ENCODE results near the gene EFL1. TPM values are rescaled to one million over a fixed set of nuclear protein-coding genes. Genes with fewer than 3 reads are reported as not detected.

The EFL1 gene
- total RNA-seq, 1 donor: 10.8 TPM

- H3K9me3 ChIP-seq (ENCODE audit: low read depth, low read length): no peaks in the 10 kb centered on the region
- no peaks in the 10 kb centered on the region for H3K27me3 ChIP-seq (ENCODE audit: insufficient read depth, low read length)
- H3K4me1 ChIP-seq (ENCODE audit: insufficient read depth, low read length): no peaks in the 10 kb centered on the region
- H3K4me3 ChIP-seq (ENCODE audit: low read length): no peak overlapping the region
Measured at GRCh38 chr15:82168296-82168695, 94.2 kb downstream of the EFL1 start.

DNA sequence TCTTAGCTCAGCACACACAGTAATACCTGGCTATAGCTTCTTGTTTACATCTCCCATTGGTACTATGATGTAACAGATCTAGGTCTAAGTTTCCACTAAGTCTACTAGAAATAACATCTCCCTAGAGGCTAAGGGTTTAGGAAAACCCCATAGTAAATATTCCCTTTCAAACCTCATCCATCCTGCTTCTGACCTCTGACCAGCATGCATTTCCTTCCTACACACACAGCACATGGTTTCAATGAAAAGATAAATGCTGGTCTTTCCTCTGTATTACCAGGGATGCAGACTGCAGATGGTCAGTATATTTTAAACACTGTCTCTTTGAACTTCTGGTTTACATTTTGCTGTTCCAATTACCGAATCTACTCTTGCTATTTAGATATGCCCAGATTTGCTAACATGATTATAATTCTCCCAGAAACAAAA is 96.6 kb downstream of the EFL1 start:
- no peaks in the 10 kb centered on the region for H3K27me3 ChIP-seq (ENCODE audit: insufficient read depth, low read length)
- no peaks in the 10 kb centered on the region for H3K4me1 ChIP-seq (ENCODE audit: insufficient read depth, low read length)
- no peak overlapping the region for H3K4me3 ChIP-seq (ENCODE audit: low read length)
- H3K9me3 ChIP-seq (ENCODE audit: low read depth, low read length): no peaks in the 10 kb centered on the region

DNA sequence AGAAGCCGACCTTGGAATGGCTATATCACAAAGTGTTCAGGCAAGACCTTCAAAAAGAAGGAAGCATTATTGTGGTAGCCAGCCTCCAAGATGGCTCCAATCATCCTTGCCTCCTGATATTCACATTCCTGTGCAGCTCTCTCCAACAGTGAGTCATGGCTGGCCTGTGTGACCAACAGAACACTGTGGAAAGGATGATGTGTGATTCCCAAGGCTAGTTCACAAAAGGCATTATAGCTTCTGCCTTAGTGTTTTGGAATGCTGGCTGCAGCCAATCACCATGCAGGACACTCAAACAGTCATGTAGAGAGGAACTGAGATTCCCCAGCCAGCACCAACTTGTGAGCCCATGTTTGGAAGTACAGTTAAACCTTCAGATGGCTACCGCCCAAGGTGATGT is 102.6 kb downstream of the EFL1 start:
- H3K9me3 ChIP-seq (ENCODE audit: low read depth, low read length): no peaks in the 10 kb centered on the region
- no peak overlapping the region for H3K4me3 ChIP-seq (ENCODE audit: low read length)
- H3K4me1 ChIP-seq (ENCODE audit: insufficient read depth, low read length): no peaks in the 10 kb centered on the region
- H3K27me3 ChIP-seq (ENCODE audit: insufficient read depth, low read length): no peaks in the 10 kb centered on the region

DNA sequence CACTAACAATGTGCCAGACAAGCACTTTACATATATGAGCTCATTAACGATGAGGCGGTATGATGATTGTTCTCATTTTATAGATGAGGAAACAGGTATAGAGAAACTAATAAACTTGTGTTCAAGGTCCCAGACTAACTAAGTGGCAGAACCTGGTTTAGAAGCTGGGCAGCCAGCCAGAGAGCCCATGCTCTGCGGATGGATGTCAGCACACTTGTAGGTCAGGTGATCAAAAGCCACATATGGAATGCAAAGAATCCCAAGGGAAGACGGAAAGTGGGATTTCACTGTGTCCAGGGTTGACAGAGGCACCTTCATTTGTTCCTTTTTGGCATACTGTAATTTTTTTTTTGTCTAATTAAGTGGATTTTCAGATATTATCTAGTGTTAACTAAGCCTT is 103.7 kb downstream of the EFL1 start:
- Histone ChIP-seq H3K4me3 (ENCODE audit: low read length) (no peak overlapping the region), H3K9me3 (ENCODE audit: low read depth, low read length) (no peaks in the 10 kb centered on the region), H3K27me3 (ENCODE audit: insufficient read depth, low read length) (no peaks in the 10 kb centered on the region), H3K4me1 (ENCODE audit: insufficient read depth, low read length) (no peaks in the 10 kb centered on the region)

- no peaks in the 10 kb centered on the region for H3K4me1 ChIP-seq (ENCODE audit: insufficient read depth, low read length)
- H3K27me3 ChIP-seq (ENCODE audit: insufficient read depth, low read length): no peaks in the 10 kb centered on the region
- H3K4me3 ChIP-seq (ENCODE audit: low read length): no peak overlapping the region
- no peaks in the 10 kb centered on the region for H3K9me3 ChIP-seq (ENCODE audit: low read depth, low read length)
Measured at GRCh38 chr15:82150645-82151044, 111.9 kb downstream of the EFL1 start.

DNA sequence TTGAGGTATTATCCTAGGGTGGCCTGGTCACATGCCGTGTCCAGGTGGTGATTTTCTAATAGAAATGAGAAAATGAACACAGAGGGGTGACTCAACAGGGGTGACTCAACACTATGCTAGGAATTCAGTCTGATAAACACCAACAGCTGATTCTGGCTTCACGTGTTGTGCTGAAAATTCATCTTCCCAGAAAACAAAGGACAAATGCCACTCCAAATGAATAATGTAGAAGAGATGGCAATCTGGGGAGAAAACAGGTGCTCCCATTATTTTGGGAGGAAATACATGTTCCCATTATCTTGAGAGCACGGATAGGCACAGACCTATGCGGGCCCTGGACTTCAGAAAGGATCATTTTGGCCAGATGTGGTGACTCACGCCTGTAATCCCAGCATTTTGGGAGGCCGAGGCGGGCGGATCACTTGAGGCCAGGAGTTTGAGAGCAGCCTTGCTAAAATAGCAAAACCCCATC is 115.5 kb downstream of the EFL1 start:
- Histone ChIP-seq H3K27me3 (ENCODE audit: insufficient read depth, low read length) (no peaks in the 10 kb centered on the region), H3K9me3 (ENCODE audit: low read depth, low read length) (no peaks in the 10 kb centered on the region), H3K4me3 (ENCODE audit: low read length) (no peak overlapping the region), H3K4me1 (ENCODE audit: insufficient read depth, low read length) (no peaks in the 10 kb centered on the region)

DNA sequence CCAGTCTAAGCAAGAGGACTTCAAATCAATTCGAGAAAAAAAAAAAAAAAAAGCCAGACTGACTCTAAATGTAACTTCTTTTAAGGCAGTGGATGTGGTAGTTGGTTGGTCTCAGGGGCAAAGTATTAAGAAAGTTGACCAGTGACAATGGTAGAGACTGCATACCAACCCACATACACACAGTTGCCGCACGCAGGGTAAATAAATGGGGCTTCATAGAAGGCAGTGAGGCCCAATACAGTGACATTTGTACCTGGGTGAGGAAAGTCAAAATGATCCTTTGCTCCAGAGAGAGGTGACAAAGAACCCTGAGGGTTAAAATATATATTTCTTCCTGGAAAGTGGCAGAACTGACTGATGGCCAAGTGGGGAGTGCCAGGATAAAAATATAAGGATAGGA is 116.0 kb downstream of the EFL1 start:
- H3K9me3 ChIP-seq (ENCODE audit: low read depth, low read length): no peaks in the 10 kb centered on the region
- no peaks in the 10 kb centered on the region for H3K27me3 ChIP-seq (ENCODE audit: insufficient read depth, low read length)

DNA sequence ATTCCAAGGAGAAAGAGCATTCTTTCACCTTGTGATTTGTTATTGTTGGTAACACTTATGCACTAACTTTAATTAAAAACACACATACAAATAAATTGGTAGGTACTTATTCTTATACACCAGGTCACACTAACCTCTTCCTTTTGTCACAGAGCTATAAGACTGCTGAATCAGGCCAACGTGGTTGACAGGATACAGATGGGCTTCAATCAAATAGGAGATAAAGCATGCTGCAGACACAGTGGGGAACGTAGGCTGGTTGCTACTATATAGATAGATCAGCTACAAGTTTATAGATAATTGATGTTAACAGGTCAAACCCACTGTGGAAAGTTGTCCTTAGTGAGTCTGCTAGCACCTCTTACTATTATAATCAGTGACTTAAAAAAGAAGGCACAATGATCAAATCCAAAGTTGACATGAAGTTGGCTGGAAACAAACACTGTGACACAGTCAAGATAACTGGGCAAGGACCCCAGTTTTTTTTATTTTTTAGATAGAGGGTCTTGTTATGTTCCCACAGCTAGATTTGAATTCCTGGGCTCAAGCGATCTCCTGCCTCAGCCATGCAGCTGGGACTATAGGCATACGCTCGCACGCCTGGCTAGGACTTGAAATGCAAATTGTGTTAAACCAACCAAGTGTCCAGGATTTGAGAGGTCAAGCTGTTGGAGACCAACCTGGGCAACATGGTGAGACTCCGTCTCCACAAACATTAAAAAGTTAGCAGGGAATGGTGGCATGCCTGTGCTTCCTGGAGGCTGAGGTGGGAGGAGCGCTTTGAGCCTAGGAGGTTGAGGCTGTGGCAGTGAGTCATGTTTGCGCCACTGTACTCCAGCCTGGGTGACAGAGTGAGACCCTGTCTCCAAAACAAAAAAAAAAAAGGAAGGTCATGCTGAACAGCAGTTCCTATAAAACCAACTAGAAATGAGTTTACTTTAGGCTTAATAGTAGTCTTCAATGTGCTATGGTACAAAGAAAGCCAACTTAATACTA is 118.8 kb downstream of the EFL1 start:
- H3K4me3 ChIP-seq (ENCODE audit: low read length): no peak overlapping the region
- no peaks in the 10 kb centered on the region for H3K4me1 ChIP-seq (ENCODE audit: insufficient read depth, low read length)
- no peaks in the 10 kb centered on the region for H3K27me3 ChIP-seq (ENCODE audit: insufficient read depth, low read length)
- H3K9me3 ChIP-seq (ENCODE audit: low read depth, low read length): no peaks in the 10 kb centered on the region

More for the DNA sequence above, 116.0 kb downstream of the EFL1 start:
- Histone ChIP-seq H3K4me1 (ENCODE audit: insufficient read depth, low read length) (no peaks in the 10 kb centered on the region), H3K4me3 (ENCODE audit: low read length) (no peak overlapping the region)

DNA sequence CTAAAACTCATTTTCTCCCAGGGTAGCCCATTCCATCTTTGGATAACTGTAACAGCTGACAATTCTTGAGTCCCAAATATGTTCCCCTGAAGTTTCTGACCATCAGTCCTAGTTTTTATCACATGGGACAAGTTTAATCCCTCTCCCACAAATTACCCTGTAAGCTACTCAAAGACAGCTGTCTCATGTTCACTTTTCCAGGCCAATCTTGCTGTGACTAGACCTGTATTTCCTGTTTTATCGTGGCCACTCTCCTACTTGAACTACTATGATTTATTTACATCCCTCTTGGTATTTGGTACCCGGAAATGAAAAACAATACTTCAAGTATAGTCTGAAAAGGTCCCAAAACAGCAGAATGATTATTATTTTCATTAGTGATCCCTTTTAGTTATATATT is 121.6 kb downstream of the EFL1 start:
- no peaks in the 10 kb centered on the region for H3K9me3 ChIP-seq (ENCODE audit: low read depth, low read length)
- no peaks in the 10 kb centered on the region for H3K4me1 ChIP-seq (ENCODE audit: insufficient read depth, low read length)
- no peaks in the 10 kb centered on the region for H3K27me3 ChIP-seq (ENCODE audit: insufficient read depth, low read length)
- H3K4me3 ChIP-seq (ENCODE audit: low read length): no peak overlapping the region

DNA sequence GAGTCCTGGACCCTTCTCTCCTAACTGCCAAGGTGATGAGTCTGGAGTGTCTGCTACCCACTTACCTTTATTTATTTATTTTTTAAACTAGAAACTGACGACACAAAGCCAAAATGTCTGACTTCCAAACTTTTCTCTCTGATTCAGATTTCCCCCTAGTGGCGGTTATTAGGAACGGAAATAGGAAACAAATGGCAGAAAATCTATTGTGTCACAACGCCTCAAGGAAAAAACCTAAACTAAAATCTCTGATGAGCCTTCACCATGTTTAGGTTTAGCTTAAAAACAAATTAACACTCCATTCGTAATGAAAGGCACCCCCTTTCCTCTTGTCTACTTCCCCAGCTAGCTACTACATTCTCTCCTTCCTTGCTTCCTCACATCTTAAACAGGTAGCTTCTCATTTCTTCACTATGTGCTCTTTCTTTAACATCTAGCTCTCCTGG is 122.7 kb downstream of the EFL1 start:
- no peak overlapping the region for H3K4me3 ChIP-seq (ENCODE audit: low read length)
- H3K27me3 ChIP-seq (ENCODE audit: insufficient read depth, low read length): no peaks in the 10 kb centered on the region
- no peaks in the 10 kb centered on the region for H3K9me3 ChIP-seq (ENCODE audit: low read depth, low read length)
- no peaks in the 10 kb centered on the region for H3K4me1 ChIP-seq (ENCODE audit: insufficient read depth, low read length)

- H3K4me3 ChIP-seq (ENCODE audit: low read length): no peak overlapping the region
- no peaks in the 10 kb centered on the region for H3K9me3 ChIP-seq (ENCODE audit: low read depth, low read length)
- H3K4me1 ChIP-seq (ENCODE audit: insufficient read depth, low read length): no peaks in the 10 kb centered on the region
- no peaks in the 10 kb centered on the region for H3K27me3 ChIP-seq (ENCODE audit: insufficient read depth, low read length)
Measured at GRCh38 chr15:82138306-82138705, 124.2 kb downstream of the EFL1 start.

DNA sequence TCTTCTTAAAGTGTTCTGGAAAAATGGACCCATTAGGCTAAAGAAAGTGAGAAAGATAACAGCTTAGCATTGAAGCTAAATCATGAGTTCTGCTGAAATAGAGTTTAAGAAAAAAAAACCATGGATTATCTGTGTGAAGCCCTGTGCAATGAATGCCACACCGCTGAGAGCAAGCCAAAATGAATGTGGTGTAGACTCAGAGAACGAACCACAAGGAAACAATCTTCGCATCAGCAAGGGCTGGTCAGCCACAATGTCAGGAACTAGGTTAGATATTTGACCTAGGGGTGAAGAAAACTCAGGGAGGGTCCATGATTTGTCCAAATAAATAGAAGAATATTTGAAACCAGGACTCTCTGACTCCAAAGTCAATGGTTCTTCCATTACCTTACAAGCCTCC is 125.3 kb downstream of the EFL1 start:
- no peaks in the 10 kb centered on the region for H3K27me3 ChIP-seq (ENCODE audit: insufficient read depth, low read length)
- H3K9me3 ChIP-seq (ENCODE audit: low read depth, low read length): no peaks in the 10 kb centered on the region
- H3K4me1 ChIP-seq (ENCODE audit: insufficient read depth, low read length): no peaks in the 10 kb centered on the region
- no peak overlapping the region for H3K4me3 ChIP-seq (ENCODE audit: low read length)

DNA sequence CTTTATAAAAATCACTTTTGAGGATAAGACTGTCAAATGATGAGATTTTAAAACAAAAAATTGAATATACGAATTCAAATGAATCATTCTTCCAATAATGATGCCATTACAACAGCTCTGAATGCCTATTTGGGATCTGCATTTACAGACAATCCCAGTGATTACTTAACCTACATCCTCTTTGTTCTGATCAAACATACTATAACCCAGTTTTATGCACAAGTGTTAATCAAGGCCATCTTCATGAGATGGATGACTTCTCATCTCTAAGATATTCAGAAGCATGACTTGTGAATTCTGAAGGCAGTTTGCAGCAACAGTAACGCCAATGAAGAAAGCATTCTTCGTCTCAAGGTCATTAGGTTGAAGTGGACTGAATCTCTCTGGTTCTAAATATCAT is 126.4 kb downstream of the EFL1 start:
- Histone ChIP-seq H3K4me3 (ENCODE audit: low read length) (no peak overlapping the region), H3K9me3 (ENCODE audit: low read depth, low read length) (no peaks in the 10 kb centered on the region), H3K4me1 (ENCODE audit: insufficient read depth, low read length) (no peaks in the 10 kb centered on the region), H3K27me3 (ENCODE audit: insufficient read depth, low read length) (no peaks in the 10 kb centered on the region)

- H3K4me3 ChIP-seq (ENCODE audit: low read length): no peak overlapping the region
- H3K9me3 ChIP-seq (ENCODE audit: low read depth, low read length): no peaks in the 10 kb centered on the region
- H3K4me1 ChIP-seq (ENCODE audit: insufficient read depth, low read length): no peaks in the 10 kb centered on the region
- no peaks in the 10 kb centered on the region for H3K27me3 ChIP-seq (ENCODE audit: insufficient read depth, low read length)
Measured at GRCh38 chr15:82135638-82136037, 126.9 kb downstream of the EFL1 start.

- no peaks in the 10 kb centered on the region for H3K9me3 ChIP-seq (ENCODE audit: low read depth, low read length)
- no peaks in the 10 kb centered on the region for H3K4me1 ChIP-seq (ENCODE audit: insufficient read depth, low read length)
Measured at GRCh38 chr15:82134461-82134860, 128.1 kb downstream of the EFL1 start.

GRCh38 chr15:82133251-82133650 is 129.3 kb downstream of the EFL1 start:
- no peaks in the 10 kb centered on the region for H3K9me3 ChIP-seq (ENCODE audit: low read depth, low read length)
- H3K27me3 ChIP-seq (ENCODE audit: insufficient read depth, low read length): no peaks in the 10 kb centered on the region
- H3K4me3 ChIP-seq (ENCODE audit: low read length): no peak overlapping the region
- no peaks in the 10 kb centered on the region for H3K4me1 ChIP-seq (ENCODE audit: insufficient read depth, low read length)

More at GRCh38 chr15:82134461-82134860, 128.1 kb downstream of the EFL1 start:
- H3K27me3 ChIP-seq (ENCODE audit: insufficient read depth, low read length): no peaks in the 10 kb centered on the region
- H3K4me3 ChIP-seq (ENCODE audit: low read length): no peak overlapping the region
